Ecto neural progenitor cell (in vitro differentiated cells): ENCODE data around the gene DDN.

Experiments used
- DNase-seq: peaks from one replicate; pipeline ENCODE4 v3.0.0-alpha.2; 2018; ENCODE audit warnings: low spot score

The DDN gene

GRCh38 chr12:48999371-49000131, at the start of gene DDN:
Gene DDN, minus strand, starts transcription at chr12:48999375. Its CDS starts 88 bp downstream, at chr12:48999287.
- DNase-seq = peak; percentile 81

GRCh38 chr12:49048953-49049352, 49.8 kb upstream of the DDN start:
- DNase-seq = no peak

GRCh38 chr12:49046129-49046895, 47.1 kb upstream of the DDN start:
- no peak for DNase-seq

- DNase-seq = no peak
Measured at GRCh38 chr12:49044660-49045059, 45.5 kb upstream of the DDN start.

- DNase-seq = peak; percentile 86
Measured at GRCh38 chr12:49043856-49044258, 44.7 kb upstream of the DDN start.

- no peak for DNase-seq
Measured at GRCh38 chr12:49043241-49043640, 44.1 kb upstream of the DDN start.

GRCh38 chr12:49041881-49042484, 42.8 kb upstream of the DDN start:
- DNase-seq = no peak

- DNase-seq = no peak
Measured at GRCh38 chr12:49041036-49041880, 42.1 kb upstream of the DDN start.

- no peak for DNase-seq
Measured at GRCh38 chr12:49040364-49040855, 41.2 kb upstream of the DDN start.

- DNase-seq = no peak
Measured at GRCh38 chr12:49039421-49040363, 40.5 kb upstream of the DDN start.

- no peak for DNase-seq
Measured at GRCh38 chr12:49038291-49038955, 39.2 kb upstream of the DDN start.

GRCh38 chr12:49037947-49038237, 38.7 kb upstream of the DDN start:
- no peak for DNase-seq

- no peak for DNase-seq
Measured at GRCh38 chr12:49037111-49037946, 38.2 kb upstream of the DDN start.

GRCh38 chr12:49036029-49036428, 36.9 kb upstream of the DDN start:
- no peak for DNase-seq

- DNase-seq = no peak
Measured at GRCh38 chr12:49034286-49034622, 35.1 kb upstream of the DDN start.

GRCh38 chr12:49033611-49034285, 34.6 kb upstream of the DDN start:
- no peak for DNase-seq

- no peak for DNase-seq
Measured at GRCh38 chr12:49032679-49033447, 33.7 kb upstream of the DDN start.

GRCh38 chr12:49032276-49032675, 33.1 kb upstream of the DDN start:
- no peak for DNase-seq
